Measurements from ENCODE around the gene IL17C. TPM values are rescaled to one million over a fixed set of nuclear protein-coding genes. Genes with fewer than 3 reads are reported as not detected.

Gene IL17C
- polyA plus RNA-seq, 1 donor from 2014 or later = not detected

DNA sequence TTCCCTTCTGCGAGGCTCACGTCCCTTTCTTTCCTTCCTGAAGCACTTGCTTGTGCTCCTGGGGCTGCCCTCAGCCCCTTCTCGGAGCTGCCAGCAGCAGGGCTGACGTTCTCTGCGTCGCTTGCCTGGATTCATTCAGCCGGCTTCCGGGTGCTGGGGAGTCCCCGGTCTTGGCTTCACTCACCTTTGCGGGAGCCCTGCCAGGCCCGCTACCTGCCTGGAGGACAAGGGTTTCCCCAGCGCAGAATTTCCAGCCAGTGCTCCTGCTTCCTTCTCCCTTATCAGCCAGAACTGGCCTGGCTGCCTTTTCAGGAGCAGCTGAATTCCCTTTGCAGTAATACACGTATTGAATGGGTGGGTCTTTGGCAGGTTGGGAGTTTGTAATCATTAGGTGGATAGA lies 22.1 kb upstream of the IL17C start:
- TF ChIP-seq MXI1 (conservative IDR thresholded peaks at IDR 0.05; ENCODE audit: poor library complexity, severe bottlenecking) = no peak
- no peak for TF ChIP-seq POLR2AphosphoS5 (IDR thresholded peaks at IDR 0.05)
- TF ChIP-seq EZH2 (IDR thresholded peaks at IDR 0.05; ENCODE audit: borderline replicate concordance, insufficient read depth, low read length, poor library complexity, severe bottlenecking) = no peak
- TF ChIP-seq TAF1 (IDR thresholded peaks at IDR 0.05; ENCODE audit: low read depth) = no peak
- TF ChIP-seq, protein P1, sequence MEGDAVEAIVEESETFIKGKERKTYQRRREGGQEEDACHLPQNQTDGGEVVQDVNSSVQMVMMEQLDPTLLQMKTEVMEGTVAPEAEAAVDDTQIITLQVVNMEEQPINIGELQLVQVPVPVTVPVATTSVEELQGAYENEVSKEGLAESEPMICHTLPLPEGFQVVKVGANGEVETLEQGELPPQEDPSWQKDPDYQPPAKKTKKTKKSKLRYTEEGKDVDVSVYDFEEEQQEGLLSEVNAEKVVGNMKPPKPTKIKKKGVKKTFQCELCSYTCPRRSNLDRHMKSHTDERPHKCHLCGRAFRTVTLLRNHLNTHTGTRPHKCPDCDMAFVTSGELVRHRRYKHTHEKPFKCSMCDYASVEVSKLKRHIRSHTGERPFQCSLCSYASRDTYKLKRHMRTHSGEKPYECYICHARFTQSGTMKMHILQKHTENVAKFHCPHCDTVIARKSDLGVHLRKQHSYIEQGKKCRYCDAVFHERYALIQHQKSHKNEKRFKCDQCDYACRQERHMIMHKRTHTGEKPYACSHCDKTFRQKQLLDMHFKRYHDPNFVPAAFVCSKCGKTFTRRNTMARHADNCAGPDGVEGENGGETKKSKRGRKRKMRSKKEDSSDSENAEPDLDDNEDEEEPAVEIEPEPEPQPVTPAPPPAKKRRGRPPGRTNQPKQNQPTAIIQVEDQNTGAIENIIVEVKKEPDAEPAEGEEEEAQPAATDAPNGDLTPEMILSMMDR (IDR thresholded peaks at IDR 0.05; ENCODE audit: poor library complexity, severe bottlenecking) = no peak
- TF ChIP-seq RAD21 (conservative IDR thresholded peaks at IDR 0.05) = no peak
- TF ChIP-seq EP300 (conservative IDR thresholded peaks at IDR 0.05; ENCODE audit: poor library complexity, severe bottlenecking) = no peak
- TF ChIP-seq, protein P2, sequence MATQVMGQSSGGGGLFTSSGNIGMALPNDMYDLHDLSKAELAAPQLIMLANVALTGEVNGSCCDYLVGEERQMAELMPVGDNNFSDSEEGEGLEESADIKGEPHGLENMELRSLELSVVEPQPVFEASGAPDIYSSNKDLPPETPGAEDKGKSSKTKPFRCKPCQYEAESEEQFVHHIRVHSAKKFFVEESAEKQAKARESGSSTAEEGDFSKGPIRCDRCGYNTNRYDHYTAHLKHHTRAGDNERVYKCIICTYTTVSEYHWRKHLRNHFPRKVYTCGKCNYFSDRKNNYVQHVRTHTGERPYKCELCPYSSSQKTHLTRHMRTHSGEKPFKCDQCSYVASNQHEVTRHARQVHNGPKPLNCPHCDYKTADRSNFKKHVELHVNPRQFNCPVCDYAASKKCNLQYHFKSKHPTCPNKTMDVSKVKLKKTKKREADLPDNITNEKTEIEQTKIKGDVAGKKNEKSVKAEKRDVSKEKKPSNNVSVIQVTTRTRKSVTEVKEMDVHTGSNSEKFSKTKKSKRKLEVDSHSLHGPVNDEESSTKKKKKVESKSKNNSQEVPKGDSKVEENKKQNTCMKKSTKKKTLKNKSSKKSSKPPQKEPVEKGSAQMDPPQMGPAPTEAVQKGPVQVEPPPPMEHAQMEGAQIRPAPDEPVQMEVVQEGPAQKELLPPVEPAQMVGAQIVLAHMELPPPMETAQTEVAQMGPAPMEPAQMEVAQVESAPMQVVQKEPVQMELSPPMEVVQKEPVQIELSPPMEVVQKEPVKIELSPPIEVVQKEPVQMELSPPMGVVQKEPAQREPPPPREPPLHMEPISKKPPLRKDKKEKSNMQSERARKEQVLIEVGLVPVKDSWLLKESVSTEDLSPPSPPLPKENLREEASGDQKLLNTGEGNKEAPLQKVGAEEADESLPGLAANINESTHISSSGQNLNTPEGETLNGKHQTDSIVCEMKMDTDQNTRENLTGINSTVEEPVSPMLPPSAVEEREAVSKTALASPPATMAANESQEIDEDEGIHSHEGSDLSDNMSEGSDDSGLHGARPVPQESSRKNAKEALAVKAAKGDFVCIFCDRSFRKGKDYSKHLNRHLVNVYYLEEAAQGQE (IDR thresholded peaks at IDR 0.05; ENCODE audit: borderline replicate concordance) = no peak
- no peak for TF ChIP-seq SMC3 (conservative IDR thresholded peaks at IDR 0.05; ENCODE audit: poor library complexity)
- no peaks in the 10 kb centered on the region for H3K27me3 ChIP-seq (ENCODE audit: insufficient read depth, low read depth, low read length)
- H3F3A ChIP-seq (ENCODE audit: insufficient read depth, low read length, poor library complexity, severe bottlenecking) = no peaks in the 10 kb centered on the region
- no peaks in the 10 kb centered on the region for H4K20me1 ChIP-seq (ENCODE audit: insufficient read depth)
- no peak overlapping the region for H3K4me2 ChIP-seq (ENCODE audit: low read length)
- H3K27ac ChIP-seq (ENCODE audit: low read length) = no peak overlapping the region
- H3K4me3 ChIP-seq (ENCODE audit: low read length) = no peak overlapping the region
- H3K9me3 ChIP-seq (ENCODE audit: low read length) = no peaks in the 10 kb centered on the region
- no peaks in the 10 kb centered on the region for H3K36me3 ChIP-seq (ENCODE audit: insufficient read depth, low read length)
- H2AFZ ChIP-seq (ENCODE audit: low read depth, low read length) = no peak overlapping the region
- no peaks in the 10 kb centered on the region for H3K79me2 ChIP-seq (replicated peaks; ENCODE audit: insufficient read depth, low read length)
- H3K9ac ChIP-seq (ENCODE audit: low read length) = no peak overlapping the region
- no peaks in the 10 kb centered on the region for H3K9me2 ChIP-seq (ENCODE audit: insufficient read depth, low read length)

DNA sequence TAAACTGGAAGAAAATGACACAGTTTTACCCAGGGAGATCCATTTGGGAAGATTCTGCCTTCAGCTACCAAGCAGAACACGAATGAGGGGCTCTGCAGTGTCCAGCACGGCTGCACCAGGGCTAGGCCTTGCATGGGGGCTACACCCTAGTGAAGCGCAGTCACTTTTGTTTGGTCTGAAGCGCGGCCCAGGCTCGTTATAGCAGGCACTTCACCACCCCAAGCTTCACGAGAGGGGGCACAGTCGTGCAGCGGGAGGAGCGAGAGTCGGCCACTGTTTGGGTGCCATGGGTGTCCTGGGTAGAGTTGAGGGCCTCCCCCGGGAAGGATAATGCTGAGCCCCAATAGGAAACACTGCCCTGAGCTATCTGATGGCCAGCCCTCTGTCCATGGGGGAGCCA lies 21.6 kb upstream of the IL17C start:
- Histone ChIP-seq H3K27me3 (ENCODE audit: insufficient read depth, low read depth, low read length) (no peaks in the 10 kb centered on the region), H3F3A (ENCODE audit: insufficient read depth, low read length, poor library complexity, severe bottlenecking) (no peaks in the 10 kb centered on the region), H3K27ac (ENCODE audit: low read length) (no peak overlapping the region), H3K4me3 (ENCODE audit: low read length) (no peak overlapping the region), H3K9me2 (ENCODE audit: insufficient read depth, low read length) (no peaks in the 10 kb centered on the region), H3K9ac (ENCODE audit: low read length) (no peak overlapping the region), H2AFZ (ENCODE audit: low read depth, low read length) (no peak overlapping the region), H4K20me1 (ENCODE audit: insufficient read depth) (no peaks in the 10 kb centered on the region), H3K4me2 (ENCODE audit: low read length) (no peak overlapping the region), H3K79me2 (replicated peaks; ENCODE audit: insufficient read depth, low read length) (no peaks in the 10 kb centered on the region), H3K9me3 (ENCODE audit: low read length) (no peaks in the 10 kb centered on the region), H3K36me3 (ENCODE audit: insufficient read depth, low read length) (no peaks in the 10 kb centered on the region)
- TF ChIP-seq, protein P1 (IDR thresholded peaks at IDR 0.05; ENCODE audit: poor library complexity, severe bottlenecking) = no peak
- TF ChIP-seq RAD21 (conservative IDR thresholded peaks at IDR 0.05) (no peak), EZH2 (IDR thresholded peaks at IDR 0.05; ENCODE audit: borderline replicate concordance, insufficient read depth, low read length, poor library complexity, severe bottlenecking) (no peak), MXI1 (conservative IDR thresholded peaks at IDR 0.05; ENCODE audit: poor library complexity, severe bottlenecking) (no peak), TAF1 (IDR thresholded peaks at IDR 0.05; ENCODE audit: low read depth) (no peak), SMC3 (conservative IDR thresholded peaks at IDR 0.05; ENCODE audit: poor library complexity) (no peak), EP300 (conservative IDR thresholded peaks at IDR 0.05; ENCODE audit: poor library complexity, severe bottlenecking) (no peak), POLR2AphosphoS5 (IDR thresholded peaks at IDR 0.05) (no peak)
- TF ChIP-seq, protein P2 (IDR thresholded peaks at IDR 0.05; ENCODE audit: borderline replicate concordance) = no peak

Data from neural cell (in vitro differentiated cells).